Lung (tissue), 12 donors: ENCODE results near the gene LYPD6B. TPM values are rescaled to one million over a fixed set of nuclear protein-coding genes. Genes with fewer than 3 reads are reported as not detected.

ENCODE experiments used
- ATAC-seq: fragments of 200-7000 bp; cut with Tn5 transposase; one replicate; pipeline ENCODE4 v1.9.1; 2020; ENCODE audit warnings: moderate number of reproducible peaks; ENCODE audit not compliant: insufficient read depth, low FRiP score
- DNase-seq, 3 donors: peaks; one replicate each; pipeline ENCODE4 v3.0.0-alpha.2; 2013 to 2017
- H3K27ac ChIP-seq, 2 donors: one replicate each; pipeline ENCODE4 v1.5.1; 2013; ENCODE audit warnings: mild to moderate bottlenecking in 2 of 2, moderate library complexity in 2 of 2, control low read depth in 1 of 2, inconsistent platforms in 1 of 2, low read depth in 1 of 2, low read length in 1 of 2
- H3K27me3 ChIP-seq, 3 donors: one replicate each; pipeline ENCODE4 v1.5.1; 2013; ENCODE audit warnings: low read length in 2 of 3; ENCODE audit not compliant: control insufficient read depth in 3 of 3, insufficient read depth in 3 of 3
- H3K36me3 ChIP-seq, 4 donors: one replicate each; pipeline ENCODE4 v1.5.1; 2013; ENCODE audit warnings: low read length in 4 of 4, mild to moderate bottlenecking in 1 of 4, moderate library complexity in 1 of 4; ENCODE audit not compliant: control insufficient read depth in 4 of 4, insufficient read depth in 4 of 4
- H3K4me1 ChIP-seq, 5 donors: one replicate each; pipeline ENCODE4 v1.5.1; 2013; ENCODE audit warnings: low read length in 5 of 5, mild to moderate bottlenecking in 2 of 5, moderate library complexity in 1 of 5; ENCODE audit not compliant: control insufficient read depth in 5 of 5, insufficient read depth in 5 of 5
- H3K4me3 ChIP-seq: one replicate; pipeline ENCODE4 v1.5.1; 2013; ENCODE audit warnings: mild to moderate bottlenecking, control low read depth, moderate library complexity
- H3K9ac ChIP-seq, 2 donors: one replicate each; pipeline ENCODE4 v1.5.1; 2013; ENCODE audit warnings: low read length in 2 of 2, control low read depth in 1 of 2; ENCODE audit not compliant: insufficient read depth in 1 of 2
- H3K9me3 ChIP-seq, 4 donors: one replicate each; pipeline ENCODE4 v1.5.1; 2013; ENCODE audit warnings: low read length in 3 of 4, mild to moderate bottlenecking in 1 of 4, moderate library complexity in 1 of 4; ENCODE audit not compliant: control insufficient read depth in 4 of 4, insufficient read depth in 3 of 4
- CTCF ChIP-seq: IDR thresholded peaks from 2 replicates; pipeline ENCODE4 v1.5.1; 2012; ENCODE audit warnings: mild to moderate bottlenecking; ENCODE audit errors: control extremely low read depth, extremely low read depth
- WGBS, 2 donors: extraction: QIAGEN DNeasy Blood & Tissue Kit; methylation state at CpG; one replicate each; pipeline ENCODE4 v1.1.7; 2013; 5-methylcytosine and 5-hydroxymethylcytosine counted together
- polyA plus RNA-seq, 2 donors: library from polyadenylated mRNA; stranded (reverse); fragments of 200-250 nt; gene quantifications; one replicate each; pipeline ENCODE4 v1.2.1, GENCODE V29; 2013
- total RNA-seq, 2 donors: library from RNA; depleted of rRNA in 1 of 2; stranded (reverse); fragments of >200 nt in 1 of 2; gene quantifications; one replicate each; pipeline ENCODE4 v1.2.1, GENCODE V29; 2014 to 2021
- donor health status: control.
- donor health status: control.
- donor health status: Bipolar disorder and iron deficiency.
- donor health status: healthy.
- donor health status: DM: yes; HTN: yes; CAD: no.

Gene LYPD6B
- total and polyA plus RNA-seq, 4 donors, result 2.5 to 12.4 (median 3.4) TPM

GRCh38 chr2:149056541-149057255 lies 18.2 kb downstream of the LYPD6B start:
- Histone ChIP-seq H3K27ac (no peak overlapping the region), H3K27me3 (no peaks in the 10 kb centered on the region), H3K9ac (no peak overlapping the region), H3K4me1 (peaks cover 0 to 30% (median 15%) of the 10 kb centered on the region in 5 donors), H3K36me3 (no peaks in the 10 kb centered on the region), H3K9me3 (no peaks in the 10 kb centered on the region), H3K4me3 (no peak overlapping the region)
- 81 to 86% methylated on average over 6 of the region's 6 CpGs for WGBS, 2 donors
- DNase-seq (peak in 1 of 3 donors; percentile 49), ATAC-seq (no peak)
- TF ChIP-seq CTCF, result no peak

DNA sequence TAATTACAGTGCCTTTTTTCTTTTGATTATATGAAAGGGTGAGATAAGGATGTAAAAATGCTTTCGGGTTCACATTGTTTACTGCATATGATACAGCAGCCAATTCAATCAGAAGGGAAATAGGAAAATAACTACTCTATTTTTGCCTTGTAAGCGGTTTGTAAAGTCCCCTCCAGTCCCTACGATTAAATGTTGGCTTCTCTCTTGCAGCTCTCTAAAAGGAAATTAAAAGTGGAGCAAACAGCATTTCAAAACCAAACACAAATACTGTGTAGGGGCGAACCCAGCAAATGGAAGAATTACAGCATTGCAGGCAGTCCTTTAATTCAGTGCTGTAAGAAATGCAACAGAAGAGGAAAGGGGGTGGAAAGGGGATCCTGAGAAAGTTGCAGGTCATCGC lies 18.9 kb downstream of the LYPD6B start:
- Histone ChIP-seq H3K4me3 (no peak overlapping the region), H3K4me1 (peaks cover 0 to 30% (median 15%) of the 10 kb centered on the region in 5 donors), H3K9me3 (no peaks in the 10 kb centered on the region), H3K36me3 (no peaks in the 10 kb centered on the region), H3K27me3 (no peaks in the 10 kb centered on the region), H3K27ac (no peak overlapping the region), H3K9ac (peak overlapping the region in 1 of 2 donors; percentile 59)
- DNase-seq (peak in 2 of 3 donors; percentile 92 to 93), ATAC-seq (no peak)
- no peak for TF ChIP-seq CTCF
- WGBS, 2 donors, result 31 to 71% methylated on average over 5 of the region's 5 CpGs

GRCh38 chr2:149058936-149059335 lies 20.4 kb downstream of the LYPD6B start:
- Histone ChIP-seq H3K27me3 (no peaks in the 10 kb centered on the region), H3K4me3 (no peak overlapping the region), H3K9ac (no peak overlapping the region), H3K36me3 (no peaks in the 10 kb centered on the region), H3K4me1 (peaks cover 0 to 30% (median 15%) of the 10 kb centered on the region in 5 donors), H3K27ac (no peak overlapping the region), H3K9me3 (no peaks in the 10 kb centered on the region)
- 87 to 88% methylated on average over 5 of the region's 5 CpGs for WGBS, 2 donors
- no peak for TF ChIP-seq CTCF
- DNase-seq, result no peak
- ATAC-seq, result no peak
